Tibial nerve (tissue), 4 donors: ENCODE measurements around the gene CHN1.

ENCODE experiments used
- EP300 ChIP-seq, 2 donors: sonication (generic); formaldehyde crosslinking; IDR thresholded peaks; one replicate each; pipeline ENCODE4 v1.6.1; 2017; ENCODE audit warnings: antibody characterized with exemption in 2 of 2, mild to moderate bottlenecking in 1 of 2
- POLR2A ChIP-seq, 2 donors: fragments of 450-650 bp; IDR thresholded peaks; one replicate each; pipeline ENCODE4 v1.6.1; 2017; ENCODE audit warnings: antibody characterized with exemption in 2 of 2, mild to moderate bottlenecking in 2 of 2, moderate library complexity in 2 of 2
- TF ChIP-seq, protein P1 (sequence below), 5 experiments: fragments of 200-600 bp in 3 of 5; fragments of 450-650 bp in 2 of 5; sonication (generic) in 3 of 5; IDR thresholded peaks; one replicate each; pipeline ENCODE4 v1.5.1; 2016 to 2019; ENCODE audit warnings: antibody characterized with exemption in 5 of 5, mild to moderate bottlenecking in 3 of 5, moderate library complexity in 2 of 5

GRCh38 chr2:174971868-174972781 is 33.1 kb downstream of the CHN1 start:
- TF ChIP-seq, protein P1, sequence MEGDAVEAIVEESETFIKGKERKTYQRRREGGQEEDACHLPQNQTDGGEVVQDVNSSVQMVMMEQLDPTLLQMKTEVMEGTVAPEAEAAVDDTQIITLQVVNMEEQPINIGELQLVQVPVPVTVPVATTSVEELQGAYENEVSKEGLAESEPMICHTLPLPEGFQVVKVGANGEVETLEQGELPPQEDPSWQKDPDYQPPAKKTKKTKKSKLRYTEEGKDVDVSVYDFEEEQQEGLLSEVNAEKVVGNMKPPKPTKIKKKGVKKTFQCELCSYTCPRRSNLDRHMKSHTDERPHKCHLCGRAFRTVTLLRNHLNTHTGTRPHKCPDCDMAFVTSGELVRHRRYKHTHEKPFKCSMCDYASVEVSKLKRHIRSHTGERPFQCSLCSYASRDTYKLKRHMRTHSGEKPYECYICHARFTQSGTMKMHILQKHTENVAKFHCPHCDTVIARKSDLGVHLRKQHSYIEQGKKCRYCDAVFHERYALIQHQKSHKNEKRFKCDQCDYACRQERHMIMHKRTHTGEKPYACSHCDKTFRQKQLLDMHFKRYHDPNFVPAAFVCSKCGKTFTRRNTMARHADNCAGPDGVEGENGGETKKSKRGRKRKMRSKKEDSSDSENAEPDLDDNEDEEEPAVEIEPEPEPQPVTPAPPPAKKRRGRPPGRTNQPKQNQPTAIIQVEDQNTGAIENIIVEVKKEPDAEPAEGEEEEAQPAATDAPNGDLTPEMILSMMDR (IDR thresholded peaks at IDR 0.05), result no peak
- TF ChIP-seq POLR2A (IDR thresholded peaks at IDR 0.05), result no peak
- TF ChIP-seq EP300 (IDR thresholded peaks at IDR 0.05), result no peak
